Smooth muscle cell of the brain vasculature (primary cell): Measurements from ENCODE around the gene CRYBG2.
"Not testable (repeated sequence)": the region's sequence is repeated elsewhere in the genome, so short reads cannot be mapped to it uniquely, and the experiment has no call there.

Experiments used
- DNase-seq: peaks from one replicate; pipeline ENCODE4 v3.0.0-alpha.2; 2012; ENCODE audit warnings: low read depth, low spot score

The CRYBG2 gene

DNA sequence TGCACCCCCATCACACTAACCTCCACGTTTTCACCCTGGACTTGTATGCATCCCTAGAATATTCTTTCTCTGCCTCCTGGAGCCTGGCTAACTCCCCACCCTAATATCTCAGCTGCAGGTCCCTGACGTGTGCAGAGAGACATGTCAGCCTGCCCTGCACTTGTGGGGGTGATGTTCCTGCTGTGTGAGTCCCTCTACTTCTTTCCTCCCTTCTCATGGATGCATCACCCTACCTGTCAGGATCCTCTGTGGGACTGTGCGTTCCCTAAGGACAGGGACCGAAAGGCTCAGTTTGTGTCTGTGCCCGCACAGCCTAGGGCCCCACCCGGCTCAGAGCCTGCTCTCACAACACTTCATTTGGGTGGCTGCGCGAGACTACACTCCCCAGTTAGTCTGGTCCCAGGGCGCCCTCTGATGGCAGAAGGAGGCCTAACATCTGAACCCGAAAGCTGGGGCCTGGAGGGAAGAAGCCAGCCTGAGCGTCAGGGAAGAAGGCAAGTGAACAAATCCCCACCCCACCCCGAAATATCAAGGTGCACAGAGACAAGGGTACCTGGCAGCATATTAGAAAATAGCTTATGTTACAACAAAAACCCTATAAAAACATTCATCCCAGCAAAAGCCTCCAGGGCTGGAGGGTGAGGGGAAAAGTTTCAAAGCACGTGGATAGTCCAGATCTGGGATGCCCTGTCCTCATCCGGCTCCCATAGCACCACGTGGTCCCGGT lies 32.5 kb downstream of the CRYBG2 start:
- peak; percentile 57 for DNase-seq

DNA sequence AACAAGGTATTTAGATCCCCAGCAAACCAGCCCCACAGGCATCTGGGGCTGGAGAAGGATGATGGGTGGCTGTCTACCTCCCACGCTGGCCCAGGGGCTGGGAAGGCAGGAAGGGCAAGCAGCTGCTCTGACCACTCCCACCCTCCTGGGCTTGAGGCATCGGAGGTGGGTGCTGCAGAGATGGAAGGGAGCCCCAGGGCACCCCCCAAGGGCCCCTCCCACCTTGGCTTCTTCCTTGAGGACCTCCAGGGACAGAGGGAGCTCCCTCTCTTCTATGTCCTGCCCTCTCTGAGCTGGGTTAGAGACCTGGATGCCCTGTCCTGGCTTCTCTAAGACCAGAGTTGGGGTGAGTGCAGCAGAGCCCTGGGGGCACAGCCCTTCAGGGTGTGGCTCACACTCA lies 33.0 kb downstream of the CRYBG2 start:
- DNase-seq: no peak

DNA sequence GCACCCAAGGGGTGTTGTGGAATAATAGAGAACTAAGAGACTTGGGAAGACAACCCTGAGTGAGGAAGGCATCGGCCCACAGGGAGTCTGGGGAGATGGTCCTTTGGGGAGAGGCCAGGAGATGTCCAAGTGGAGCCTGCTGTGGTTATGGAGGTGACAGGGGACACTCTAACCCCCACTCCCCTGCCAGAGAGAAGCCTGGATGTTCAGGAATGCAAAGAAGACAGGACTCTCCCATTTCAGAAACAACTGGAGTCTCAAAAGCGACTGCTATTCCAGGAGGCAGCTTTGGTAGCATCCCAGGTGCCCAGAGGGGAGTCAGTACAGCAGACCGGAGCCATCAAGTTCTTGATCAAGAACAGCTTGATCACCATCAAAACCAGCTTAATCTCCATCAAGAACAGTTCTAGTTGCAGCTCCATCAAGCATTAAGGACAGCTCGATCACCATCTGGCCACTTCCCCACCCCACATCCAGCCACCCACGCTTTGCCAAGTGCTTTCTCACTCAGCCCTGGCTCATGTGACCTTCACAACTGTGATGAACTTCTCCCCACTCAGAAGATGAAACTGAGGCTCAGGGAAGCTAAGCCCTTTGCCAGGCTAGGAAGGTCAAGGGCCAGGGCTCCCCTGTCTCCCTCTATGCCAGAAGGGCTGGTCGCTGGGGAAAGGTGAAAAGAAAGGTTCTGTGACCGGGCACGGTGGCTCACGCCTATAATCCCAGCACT lies 35.4 kb downstream of the CRYBG2 start:
- DNase-seq: no peak

DNA sequence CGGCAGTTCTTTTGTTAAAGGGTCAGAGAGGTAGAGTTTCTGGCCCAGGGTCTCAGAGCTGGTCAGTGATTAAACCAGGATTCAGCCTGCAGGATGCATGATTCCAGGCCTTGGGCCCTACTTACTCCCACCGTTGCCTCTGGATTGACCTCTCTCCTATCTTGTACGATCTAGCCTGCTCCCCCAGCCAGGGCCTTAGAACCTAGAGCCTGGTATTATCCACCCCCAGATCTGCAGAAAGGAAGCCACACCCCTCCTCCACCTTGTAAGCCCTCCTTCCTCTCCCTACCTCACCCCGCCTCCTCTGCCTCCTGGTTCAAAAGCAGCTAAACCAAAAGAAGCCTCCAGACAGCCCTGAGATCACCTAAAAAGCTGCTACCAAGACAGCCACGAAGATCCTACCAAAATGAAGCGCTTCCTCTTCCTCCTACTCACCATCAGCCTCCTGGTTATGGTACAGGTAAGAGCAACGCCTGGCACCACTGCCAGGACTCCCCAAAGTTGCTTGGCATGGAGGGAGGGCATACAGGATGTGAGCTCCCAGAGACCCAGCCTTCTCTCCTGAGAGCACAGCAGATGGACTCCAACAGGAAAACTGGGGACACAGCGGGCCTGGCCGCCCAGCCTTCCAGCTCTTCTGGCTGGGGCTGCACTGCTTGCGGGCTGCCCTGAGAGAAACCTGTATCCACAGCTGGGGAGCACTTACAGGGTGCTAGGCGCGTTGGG lies 36.2 kb downstream of the CRYBG2 start, which contains the start of gene CD52:
Gene CD52 (plus strand): TSS at position 347 of the 726 bp plus-strand sequence. CDS start 60 bp downstream, at position 407.
- no peak for DNase-seq

DNA sequence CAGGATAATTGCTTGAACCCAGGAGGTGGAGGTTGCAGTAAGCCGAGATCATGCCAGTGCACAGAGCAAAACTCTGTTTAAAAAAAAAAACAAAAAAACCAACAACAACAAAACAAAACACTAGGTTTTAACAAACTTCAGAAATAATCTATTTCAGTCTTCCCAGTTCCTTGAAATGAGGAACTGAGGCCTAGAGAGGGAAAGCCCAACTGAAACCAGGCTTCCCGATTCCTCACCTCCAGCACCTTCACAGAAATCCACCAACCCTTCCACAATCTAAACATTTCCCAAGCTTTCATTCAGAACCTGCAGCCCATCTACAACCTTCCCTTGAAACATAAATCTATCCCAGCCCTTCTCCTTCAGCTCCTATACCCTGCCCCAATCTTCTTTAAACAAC lies 36.8 kb downstream of the CRYBG2 start:
- DNase-seq: no peak

DNA sequence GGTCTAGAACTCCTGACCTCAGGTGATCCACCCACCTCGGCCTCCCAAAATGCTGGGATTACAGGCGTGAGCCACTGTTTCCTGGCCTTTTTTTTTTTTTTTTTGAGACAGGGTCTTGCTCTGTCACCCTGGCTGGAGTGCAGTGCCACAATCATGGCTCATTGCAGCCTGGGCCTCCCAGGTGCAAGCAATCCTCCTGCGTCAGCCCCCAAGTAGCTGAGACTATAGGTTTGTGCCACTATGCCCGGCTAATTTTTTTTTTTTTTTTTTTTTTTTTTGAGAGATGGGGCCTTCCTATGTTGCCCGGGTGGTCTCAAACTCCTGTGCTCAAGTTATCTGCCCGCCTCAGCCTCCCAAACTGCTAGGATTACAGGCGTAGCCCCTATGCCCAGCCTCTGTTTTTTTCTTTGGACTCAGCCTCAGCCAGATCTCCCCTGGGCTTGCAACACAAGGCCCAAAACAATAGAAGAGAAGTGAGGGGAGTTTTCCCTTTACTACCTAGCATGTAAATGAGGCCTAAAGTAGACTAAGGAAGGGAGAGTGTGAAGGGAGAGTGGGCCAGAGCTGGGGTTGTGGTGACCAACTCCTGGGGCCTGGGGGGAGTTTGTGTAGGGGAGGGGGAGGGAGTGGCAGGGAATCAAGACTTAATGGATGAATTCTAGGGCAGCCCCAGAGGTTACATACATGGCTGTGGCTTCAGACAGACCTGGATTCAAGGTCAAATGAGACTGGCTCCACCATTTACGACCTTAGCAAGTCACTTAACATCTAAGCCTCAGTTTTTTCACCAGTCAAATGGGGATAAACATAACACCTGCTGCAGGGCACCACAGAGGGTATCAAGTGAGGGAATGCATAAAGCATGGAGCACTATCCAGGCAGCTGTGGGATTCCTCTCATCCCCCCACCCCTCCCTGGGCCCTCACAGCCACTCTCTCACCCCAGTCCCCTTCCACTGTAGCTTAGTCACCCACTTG lies 37.8 kb downstream of the CRYBG2 start:
- no peak for DNase-seq

DNA sequence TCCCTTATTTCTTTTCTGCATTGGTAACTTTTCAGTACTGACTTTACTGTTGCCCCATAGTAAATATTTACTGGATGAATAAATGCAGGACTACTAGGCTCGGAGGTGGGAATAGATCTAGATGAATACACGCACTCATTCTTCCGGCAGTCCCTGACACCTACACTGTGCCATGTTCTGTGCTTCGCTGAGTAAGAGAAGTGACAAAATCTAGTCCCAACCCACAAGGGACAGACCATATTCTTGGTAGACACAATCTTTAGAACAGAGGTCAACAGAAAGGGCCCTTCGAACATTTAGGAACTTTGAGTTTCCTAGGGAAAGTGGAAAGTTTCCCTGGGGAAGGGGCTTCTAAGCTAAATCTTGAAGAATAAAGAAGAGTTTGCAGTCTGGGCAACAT lies 39.4 kb downstream of the CRYBG2 start:
- DNase-seq: no peak

DNA sequence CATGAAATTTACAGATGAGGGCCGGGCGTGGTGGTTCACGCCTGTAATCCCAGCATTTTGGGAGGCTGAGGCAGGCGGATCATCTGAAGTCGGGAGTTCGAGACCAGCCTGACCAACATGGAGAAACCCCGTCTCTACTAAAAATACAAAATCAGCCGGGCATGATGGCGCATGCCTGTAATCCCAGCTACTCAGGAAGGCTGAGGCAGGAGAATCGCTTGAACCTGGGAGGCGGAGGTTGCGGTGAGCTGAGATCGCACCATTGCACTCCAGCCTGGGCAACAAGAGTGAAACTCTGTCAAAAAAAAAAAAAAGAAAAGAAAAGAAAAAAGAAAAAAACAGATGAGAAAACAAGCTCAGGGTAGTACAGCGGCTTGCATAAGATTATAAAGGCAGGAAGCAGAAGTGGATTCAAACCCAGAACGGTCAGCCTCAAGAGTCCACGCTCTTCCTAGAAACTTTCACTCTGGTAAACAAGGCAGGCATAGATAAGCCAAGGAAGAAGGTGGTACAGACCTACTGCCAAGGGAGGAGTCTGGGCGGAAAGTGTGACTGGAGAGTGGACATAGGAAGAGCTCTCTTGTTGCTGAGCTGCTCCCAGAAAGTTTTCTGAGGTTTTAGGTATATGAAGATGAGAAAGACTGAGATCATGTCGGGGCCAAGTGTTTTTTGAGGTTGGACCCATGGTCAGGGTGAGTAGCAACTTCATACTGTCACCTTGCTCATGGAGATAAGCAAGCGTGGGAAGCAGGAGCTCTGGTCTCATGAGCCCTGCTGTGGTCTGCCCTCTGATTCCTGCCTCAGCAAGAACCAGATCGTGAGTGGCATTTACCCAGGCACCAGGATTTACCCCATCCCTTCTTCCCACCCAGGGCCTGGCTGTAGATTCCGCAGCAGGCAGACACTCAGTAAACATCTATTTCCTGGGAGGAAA lies 45.7 kb downstream of the CRYBG2 start:
- DNase-seq: not testable (repeated sequence)

DNA sequence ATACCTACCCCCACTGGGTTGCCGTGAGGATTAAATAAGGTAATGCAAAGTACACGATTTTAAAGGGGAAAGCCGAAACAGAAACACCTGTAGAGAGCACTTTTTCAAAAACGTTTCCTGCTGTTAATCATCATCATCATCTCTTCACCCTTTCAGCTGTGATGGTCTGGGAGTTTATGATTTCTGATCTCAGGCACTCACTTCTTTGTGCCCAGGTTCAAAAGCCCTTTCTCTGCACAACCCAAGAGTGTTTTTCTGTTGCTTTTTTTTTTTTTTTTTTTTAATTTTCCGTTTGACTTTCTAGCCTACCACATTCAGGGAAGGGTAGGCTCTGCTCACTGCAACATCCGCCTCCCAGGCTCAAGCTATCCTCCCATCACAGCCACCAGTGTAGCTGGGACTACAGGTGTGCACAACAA lies 46.6 kb downstream of the CRYBG2 start:
- no peak for DNase-seq

DNA sequence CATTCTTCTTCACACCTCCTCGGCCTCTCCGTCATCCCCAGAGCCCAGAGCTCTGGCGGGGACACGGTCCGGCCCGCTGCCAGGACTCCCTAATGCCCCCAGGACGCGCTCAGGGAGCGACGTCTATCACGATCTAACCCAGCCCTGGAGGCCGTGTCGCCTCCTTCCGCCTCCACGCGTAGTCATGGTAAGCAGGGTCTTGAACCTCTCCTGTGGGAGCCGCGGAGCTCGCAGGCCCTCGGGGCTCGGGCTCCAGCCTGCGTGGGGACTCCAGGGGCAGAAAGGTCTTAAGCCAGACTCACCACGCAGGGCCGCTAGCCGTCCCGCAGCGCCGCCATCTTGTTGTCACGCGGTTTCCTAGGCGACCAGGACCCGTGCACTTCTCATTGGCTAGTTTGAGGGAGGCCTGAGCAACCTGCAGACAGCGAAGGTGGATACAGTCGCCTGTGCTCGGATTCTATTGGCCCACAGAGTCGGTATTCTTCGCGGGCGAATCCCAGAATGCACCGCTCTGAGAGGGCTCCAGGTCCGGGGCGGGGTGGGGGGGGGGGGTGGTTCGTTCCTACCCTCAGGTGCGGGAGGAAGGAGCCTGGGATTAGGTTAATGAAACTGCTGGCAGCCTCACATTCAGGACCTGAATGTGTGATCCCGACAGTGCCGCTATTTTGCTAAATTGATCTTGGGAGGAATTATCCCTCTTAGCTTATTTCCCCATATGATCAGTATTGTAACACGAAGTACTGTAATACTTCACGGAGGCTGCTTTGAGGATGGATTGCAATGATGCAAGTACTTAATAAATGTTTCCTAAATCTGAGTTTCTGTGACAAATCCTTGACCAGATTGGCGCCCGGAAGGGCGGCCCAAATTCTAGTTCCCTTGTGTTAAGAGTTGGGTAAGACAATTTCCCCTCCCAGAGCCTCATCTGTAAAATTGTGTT lies 47.4 kb downstream of the CRYBG2 start, which contains the start of gene UBXN11:
Gene UBXN11 (minus strand): TSS at position 347 of the 940 bp plus-strand sequence. CDS start 3,753 bp downstream, outside the sequence.
- peak; percentile 81 for DNase-seq

DNA sequence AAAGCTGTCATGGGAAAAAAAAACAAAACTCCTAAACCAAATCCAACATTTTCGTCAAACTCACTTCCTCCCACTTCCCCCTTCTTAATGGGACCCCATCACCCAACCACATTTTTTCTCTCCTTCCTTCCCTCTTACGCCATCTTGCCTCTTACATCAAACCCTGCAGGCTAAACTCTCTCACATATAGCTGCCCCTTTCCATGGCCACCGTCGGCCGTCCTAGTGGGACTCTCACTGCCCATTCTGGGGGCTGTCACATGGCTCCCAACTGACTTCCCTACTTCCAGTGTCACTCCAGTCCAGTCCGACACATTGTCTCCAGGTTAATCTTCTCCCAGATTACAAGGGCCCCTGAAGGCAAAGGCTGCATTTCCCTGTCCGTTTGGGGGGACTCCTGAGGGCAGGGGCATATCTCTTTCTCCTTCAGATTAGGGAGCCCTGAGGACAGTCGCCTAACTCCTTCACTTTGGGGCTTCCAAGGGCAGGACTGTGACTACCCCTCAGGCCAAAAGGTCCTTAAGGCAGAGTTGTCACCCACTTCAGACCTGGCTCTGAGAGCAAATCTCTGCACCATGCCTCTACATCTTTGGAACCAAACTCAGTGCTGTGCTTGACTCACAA lies 48.2 kb downstream of the CRYBG2 start:
- DNase-seq: no peak

DNA sequence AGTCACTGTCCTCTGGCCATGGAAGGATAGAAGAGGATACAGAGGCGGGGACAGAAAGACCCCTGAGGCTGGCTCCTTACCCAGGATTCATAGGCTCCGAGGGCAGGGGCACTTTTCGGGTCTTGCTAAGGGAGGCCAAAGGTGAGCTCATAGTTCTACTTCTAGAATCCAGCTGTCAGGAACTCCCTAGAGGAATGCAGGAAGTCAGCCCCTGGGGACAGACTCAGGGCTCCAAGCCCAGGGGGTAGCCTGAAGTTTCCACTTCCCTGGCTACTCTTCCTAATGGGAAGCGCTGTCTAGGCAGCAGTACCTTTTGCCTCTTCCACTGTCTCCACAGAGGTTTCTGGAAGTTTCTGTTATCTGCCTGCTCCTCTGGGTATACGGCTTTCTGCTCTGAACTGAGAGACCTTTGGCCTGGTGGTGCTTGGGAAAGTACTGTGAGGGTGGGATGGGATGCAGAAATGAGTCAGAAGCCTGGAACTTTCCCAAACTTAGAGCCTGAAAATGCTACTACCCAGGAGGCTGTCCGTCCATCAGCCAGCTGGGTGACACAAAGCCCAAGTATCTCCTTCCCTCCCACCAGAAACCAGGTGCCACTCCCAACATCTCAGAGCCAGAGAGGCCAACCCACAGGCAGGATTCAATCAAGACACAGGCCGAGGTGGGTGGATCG lies 51.1 kb downstream of the CRYBG2 start:
- no peak for DNase-seq

DNA sequence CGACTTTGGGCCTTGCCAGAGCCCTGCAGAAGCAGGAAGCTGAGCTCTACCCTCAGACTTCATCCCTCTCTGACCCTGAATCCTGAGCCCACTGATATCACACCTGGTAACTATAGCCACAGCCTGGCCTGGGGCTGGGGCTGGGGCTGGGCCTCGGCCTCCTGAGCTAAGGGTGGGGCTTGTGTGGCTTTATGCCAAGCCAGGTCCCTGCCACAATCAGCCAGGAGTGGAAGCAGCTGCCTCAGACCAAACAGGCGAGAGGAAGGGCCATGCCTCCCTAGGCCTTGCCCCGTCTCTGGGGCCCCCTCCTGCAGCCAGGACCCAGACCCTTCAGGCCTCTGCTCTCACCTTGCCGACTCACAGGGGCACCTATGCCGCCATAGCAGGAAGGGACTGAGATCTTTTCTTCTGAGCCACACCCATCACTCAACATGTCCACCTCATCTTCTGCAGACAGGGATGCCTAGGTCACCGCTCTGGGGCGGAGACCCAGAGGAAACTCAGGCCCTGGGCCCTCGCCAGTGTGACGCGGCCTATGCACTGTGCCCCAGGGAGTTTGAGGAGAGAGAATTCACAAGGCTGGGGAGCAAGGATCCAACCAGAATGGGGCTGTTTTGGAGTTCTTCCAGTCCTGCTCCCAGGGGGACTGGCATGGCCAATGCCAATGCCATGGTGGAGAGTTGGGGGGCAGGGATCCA lies 53.2 kb downstream of the CRYBG2 start:
- no peak for DNase-seq

DNA sequence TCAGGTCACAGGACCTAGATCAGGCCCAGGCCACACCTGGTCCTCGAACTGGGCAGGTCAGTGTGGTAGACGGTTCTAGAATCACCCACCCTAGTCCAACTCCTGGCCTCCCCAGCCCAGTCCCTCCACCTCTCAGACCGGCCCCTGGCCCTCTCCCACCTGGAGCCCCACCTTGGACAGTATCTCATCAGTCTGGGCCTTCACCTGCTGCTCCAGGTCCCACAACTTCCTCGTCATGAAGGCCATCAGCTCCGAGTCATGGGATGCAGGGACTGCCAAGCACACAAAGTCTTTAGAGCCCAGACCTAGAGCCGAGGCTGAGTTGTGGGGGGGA lies 56.2 kb downstream of the CRYBG2 start:
- no peak for DNase-seq

DNA sequence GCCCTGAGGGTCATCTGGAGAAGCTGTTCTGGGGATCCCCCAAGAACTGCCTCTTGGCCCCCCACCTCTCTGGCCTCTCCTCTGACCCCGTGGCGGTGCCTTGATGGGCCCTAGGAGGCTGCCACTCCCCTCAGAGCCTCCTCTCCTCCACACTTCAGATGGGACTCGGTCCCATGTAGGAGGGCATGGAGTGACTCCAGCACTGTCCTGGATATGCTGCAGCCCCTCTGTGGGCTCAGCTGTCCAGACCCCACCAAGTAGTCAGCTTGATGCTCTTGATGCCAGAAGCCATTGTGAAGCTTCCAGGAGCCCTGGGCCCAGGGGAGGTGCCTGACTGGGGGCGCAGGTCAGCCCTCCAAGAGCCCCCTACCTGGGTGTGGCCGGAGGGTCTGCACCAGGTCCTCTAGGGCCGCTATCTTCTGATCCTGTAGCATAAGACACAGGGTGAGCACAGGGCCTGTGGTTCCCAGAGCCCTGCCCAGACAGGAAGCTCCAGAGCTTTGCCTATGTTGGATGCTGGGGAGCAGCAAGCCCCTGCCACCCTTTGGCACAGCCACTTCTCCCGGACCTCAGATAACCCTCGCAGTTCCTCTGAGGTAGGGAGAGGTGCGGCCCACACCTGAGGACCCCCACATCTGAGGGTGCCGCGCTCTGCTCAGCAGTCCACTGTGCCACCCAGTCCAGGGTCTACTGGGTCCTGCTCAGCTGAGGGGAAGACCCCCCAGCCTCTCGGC lies 56.7 kb downstream of the CRYBG2 start:
- no peak for DNase-seq

DNA sequence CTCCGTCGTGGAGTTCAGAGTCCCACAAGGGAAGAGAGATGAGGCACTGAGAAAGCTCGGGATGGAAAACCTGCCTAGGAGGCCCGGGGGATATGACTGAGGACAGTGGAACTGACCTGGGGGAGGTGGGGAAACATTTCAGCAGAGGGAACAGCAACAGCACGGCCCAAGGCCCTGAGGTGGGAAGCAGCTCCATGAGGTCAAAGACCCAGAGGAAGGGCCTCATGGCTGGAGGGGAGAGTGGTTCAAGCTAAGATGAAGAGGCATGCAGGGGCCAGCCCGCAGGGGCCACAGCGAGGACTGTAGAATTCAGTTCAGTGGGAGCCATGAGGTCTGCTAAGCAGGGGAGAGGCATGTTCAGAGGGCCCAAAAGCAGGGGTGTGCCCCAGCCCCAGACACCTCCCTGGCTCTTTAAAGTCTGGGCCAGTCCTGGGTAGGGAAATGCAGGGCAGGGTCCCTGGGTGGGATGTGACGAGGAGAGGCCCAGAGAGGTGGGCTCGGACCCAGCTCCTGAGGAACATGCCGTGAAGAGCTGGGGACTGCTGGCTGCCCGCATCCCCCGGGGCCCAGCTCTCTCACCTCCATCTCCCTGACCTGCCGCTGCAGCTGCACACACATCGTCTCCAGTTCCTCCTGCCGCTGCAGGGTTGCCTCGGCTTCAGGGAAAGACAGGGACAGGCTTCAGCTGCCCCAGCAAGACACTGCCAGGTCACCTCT lies 57.4 kb downstream of the CRYBG2 start:
- DNase-seq: no peak
